GM06990 (cell line): ENCODE data around the gene KCNK7.

Experiments
- DNase-seq: peaks from one replicate; pipeline ENCODE4 v3.0.0-alpha.2; 2011; ENCODE audit not compliant: insufficient read length; ENCODE audit errors: extremely low read depth
- H3K27me3 ChIP-seq: replicated peaks from 2 replicates; pipeline ENCODE4 v1.6.0; 2011; ENCODE audit warnings: low read length; ENCODE audit not compliant: control insufficient read depth, insufficient read depth
- H3K36me3 ChIP-seq: 2 replicates; pipeline ENCODE4 v1.5.1; 2011; ENCODE audit warnings: low read length; ENCODE audit not compliant: control insufficient read depth, insufficient read depth
- H3K4me3 ChIP-seq: replicated peaks from 2 replicates; pipeline ENCODE4 v1.5.1; 2011; ENCODE audit warnings: low read depth, mild to moderate bottlenecking, control low read depth, low read length
- CTCF ChIP-seq: IDR thresholded peaks from 2 replicates; pipeline ENCODE4 v1.5.1; 2011; ENCODE audit warnings: low read length, control low read depth, mild to moderate bottlenecking, inconsistent platforms; ENCODE audit not compliant: insufficient read depth, poor library complexity, severe bottlenecking

The KCNK7 gene

GRCh38 chr11:65618763-65619162 lies 23.2 kb upstream of the KCNK7 start:
- TF ChIP-seq CTCF: no peak
- Histone ChIP-seq H3K27me3 (no peaks in the 10 kb centered on the region), H3K36me3 (peaks cover 45% of the 10 kb centered on the region), H3K4me3 (no peak overlapping the region)
- DNase-seq: no peak

GRCh38 chr11:65617990-65618751 lies 22.6 kb upstream of the KCNK7 start:
- TF ChIP-seq CTCF: no peak
- H3K4me3 ChIP-seq: no peak overlapping the region
- H3K36me3 ChIP-seq: peaks cover 43% of the 10 kb centered on the region
- H3K27me3 ChIP-seq: no peaks in the 10 kb centered on the region
- no peak for DNase-seq

- Histone ChIP-seq H3K36me3 (peaks cover 40% of the 10 kb centered on the region), H3K4me3 (peak overlapping the region; percentile 84), H3K27me3 (no peaks in the 10 kb centered on the region)
- DNase-seq: no peak
- TF ChIP-seq CTCF: no peak
These were observed 21.7 kb upstream of the KCNK7 start for GRCh38 chr11:65617136-65617850.

DNA sequence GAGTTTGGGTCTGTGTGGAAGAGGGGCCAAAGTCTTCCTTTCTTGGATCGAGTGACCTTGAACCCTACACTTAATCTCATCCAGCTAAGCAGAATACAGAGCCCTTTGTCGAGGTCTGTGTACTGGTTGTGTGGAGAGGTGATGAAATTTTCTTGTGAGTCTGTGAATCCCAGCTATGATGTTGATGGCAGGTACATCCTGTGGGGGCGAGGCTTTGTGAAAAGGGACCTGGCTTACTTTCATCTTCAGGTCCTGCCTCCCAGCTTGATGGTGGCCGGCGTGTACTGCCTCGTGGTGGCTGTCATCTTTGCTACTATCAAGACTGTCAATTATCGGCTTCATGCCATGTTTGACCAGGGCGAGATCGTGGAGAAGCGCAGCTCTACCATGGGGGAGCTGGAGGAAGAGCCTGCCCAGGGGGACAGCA lies 21.0 kb upstream of the KCNK7 start:
- Histone ChIP-seq H3K36me3 (peaks cover 36% of the 10 kb centered on the region), H3K4me3 (peak overlapping the region; percentile 84), H3K27me3 (no peaks in the 10 kb centered on the region)
- DNase-seq: no peak
- TF ChIP-seq CTCF: no peak

GRCh38 chr11:65615950-65616574 lies 20.5 kb upstream of the KCNK7 start:
- TF ChIP-seq CTCF: no peak
- Histone ChIP-seq H3K4me3 (peak overlapping the region; percentile 84), H3K36me3 (peaks cover 34% of the 10 kb centered on the region), H3K27me3 (no peaks in the 10 kb centered on the region)
- no peak for DNase-seq
